NCI-H2196 treated with DMSO at 0.1 percent for 48 hours (cell line): ENCODE measurements around the gene STK11IP.

Experiments
- DNase-seq: peaks from one replicate; lab custom pipeline; 2025; ENCODE audit not compliant: unreplicated experiment; lab: John Stamatoyannopoulos, UW

Gene STK11IP

DNA sequence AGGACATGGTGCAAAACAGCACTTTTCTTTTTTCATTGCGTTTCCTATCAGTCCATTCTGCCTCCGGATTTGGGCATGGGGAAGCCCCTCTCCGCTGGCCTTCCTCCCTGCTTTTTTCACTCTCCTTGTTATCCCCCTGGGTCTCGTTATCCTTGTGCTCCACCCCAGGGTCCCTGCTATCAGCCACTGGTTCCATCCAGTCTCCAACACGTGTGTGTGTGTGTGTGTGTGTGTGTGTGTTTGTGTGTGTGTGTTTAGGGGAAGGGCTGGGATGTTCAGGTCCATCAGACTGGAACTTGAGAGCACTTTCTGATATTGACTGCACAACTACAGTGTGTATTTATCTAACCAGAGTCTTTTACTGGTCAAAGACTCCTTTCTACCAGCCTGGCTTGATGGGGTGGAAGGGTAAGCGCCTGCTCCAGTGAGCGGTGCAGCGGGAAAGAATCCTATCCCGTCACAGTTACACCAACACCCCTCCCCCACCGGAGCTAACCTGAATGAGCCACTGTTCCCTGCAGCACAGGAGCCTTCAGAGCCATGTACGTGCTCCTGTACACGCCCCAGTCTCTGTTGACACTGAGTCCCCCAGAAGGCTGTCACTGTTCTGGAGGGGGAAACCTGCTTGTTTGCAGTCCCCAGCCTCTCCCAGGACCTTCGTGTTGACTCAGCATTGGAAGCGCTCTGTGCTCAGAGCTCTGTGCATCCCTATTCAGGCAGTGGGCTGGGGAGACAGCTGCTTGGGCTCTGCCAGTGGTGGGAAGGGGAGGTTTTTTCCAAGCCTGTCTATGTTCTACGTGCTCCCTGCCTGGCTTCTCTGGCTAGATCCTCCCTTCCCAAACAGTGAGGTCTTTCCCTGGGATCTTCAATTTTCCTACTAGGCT is 20.9 kb upstream of the STK11IP start:
- DNase-seq = no peak

DNA sequence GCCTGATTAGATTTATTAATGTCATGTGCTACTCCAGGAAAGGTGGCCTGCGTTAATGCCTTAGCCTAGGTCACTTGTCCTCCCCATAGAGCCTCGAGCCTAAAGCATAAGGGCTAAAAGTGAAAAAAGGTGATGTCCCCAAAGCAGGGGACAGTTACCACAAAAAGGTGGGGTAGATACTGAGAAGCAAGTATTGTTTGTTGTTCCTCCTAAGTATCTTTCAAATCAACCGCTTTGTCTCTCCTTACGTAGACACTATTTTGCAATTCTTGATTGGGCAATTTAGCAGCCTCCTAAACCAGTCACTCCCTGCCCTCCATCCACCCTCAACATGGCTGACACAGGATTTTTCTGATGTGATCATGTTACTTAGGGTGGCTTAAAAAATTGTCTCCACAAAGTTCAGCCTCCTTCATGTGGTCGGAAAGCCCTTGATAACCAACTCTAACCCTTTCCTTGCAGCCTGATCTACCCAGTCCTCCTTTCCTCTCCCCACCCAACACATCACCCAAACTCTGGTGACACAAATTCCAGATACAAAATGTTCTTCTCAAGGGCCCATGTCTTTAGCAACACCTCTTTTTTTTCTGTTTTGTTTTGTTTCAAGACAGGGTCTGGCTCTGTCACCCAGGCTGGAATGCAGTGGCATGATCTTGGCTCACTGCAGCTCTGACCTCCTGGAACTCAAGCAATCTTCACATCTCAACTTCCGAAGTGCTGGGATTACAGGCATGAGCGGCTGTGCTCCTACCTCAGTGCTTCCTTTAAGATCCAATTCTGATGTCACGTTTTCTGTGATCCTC is 18.6 kb upstream of the STK11IP start:
- no peak for DNase-seq

DNA sequence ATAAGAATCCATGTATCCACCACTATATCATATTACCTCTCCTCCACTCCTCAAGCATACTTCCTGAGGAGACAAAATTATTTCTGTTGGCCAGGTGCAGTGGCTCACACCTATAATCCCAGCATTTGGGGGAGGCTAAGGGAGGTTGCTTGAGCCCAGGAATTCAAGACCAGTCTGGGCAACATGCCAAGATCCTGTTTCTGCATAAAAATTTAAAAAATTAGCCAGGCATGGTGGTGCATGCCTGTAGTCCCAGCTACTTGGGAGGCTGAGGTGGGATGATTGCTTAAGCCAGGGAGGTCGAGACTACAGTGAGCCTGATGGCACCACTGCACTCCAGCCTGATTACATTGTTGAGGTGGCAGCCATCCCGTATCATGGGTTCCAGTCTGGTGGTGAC is 16.3 kb upstream of the STK11IP start:
- DNase-seq = no peak

DNA sequence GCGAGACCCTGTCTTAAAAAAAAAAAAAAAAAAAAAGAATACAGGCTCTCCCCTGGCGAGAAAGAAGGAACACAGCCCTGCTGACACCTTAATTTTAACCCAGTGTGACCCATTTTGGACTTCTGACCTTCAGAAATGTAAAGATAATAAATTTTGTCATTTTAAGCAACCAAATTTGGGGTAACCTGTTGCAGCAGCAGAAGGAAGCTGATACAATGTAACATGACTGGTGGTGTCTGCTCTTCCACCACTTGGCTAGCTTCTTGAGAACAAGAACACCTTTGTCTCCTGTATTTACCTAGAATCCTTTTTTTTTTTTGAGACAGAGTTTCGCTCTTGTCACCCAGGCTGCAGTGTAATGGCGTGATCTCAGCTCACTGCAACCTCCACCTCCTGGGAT is 6.6 kb upstream of the STK11IP start:
- DNase-seq = no peak

DNA sequence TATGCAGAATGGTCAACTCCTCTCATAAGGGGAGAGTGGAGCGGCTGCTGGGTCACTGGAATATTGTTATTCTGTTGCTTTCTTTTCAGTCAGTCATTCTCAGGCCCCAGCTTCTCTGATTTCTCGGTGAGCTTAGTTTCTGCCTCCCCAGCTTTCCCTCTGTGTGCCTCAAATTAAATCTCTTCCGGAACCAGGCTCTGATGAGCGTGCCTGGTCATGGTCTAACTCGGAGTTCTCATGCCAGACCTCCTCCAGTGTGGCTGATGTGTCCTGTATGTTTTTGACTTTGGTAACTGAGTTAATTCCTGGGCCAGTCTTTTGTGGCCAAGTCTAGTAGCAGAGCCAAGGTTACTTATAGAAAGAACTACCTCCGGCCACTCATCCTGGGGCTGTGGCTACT is 4.9 kb upstream of the STK11IP start:
- DNase-seq = no peak

DNA sequence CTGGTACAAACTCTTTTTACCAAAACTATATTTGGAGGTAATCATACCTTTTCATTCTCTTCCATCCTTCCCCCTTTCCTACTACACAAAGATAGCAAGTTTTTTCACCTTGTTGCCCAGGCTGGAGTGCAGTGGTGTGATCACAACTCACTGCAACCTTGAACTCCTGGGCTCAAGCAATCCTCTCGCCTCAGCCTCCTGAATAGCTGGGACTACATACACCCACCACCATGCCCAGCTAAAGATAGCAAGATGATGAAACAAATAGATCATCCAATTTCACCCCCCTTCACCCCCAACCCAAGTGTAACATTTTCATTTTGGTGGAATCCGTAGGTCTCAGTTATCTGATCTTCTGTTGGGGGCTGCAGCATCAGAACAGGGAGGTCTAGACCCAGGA is 4.5 kb upstream of the STK11IP start:
- no peak for DNase-seq

DNA sequence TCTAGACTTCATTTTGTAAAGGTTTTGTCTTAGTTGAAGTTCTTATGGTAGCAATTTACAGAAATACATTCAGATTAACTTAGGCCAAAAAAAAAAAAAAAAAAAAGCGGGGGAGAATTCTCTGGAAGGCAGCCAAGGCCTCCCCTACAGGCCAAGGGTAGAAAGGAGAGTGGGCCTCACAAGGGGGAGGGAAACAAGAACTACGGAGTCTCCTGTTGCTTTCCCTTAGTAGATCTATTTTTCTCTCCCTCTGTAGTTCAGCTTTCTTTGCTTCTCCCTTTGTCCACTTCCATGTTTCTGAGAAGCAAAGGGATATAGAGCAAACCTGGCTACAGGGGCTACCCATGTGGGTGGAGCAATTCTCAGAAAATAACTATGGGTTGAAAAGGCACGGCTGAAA is 2.4 kb upstream of the STK11IP start:
- DNase-seq = no peak

DNA sequence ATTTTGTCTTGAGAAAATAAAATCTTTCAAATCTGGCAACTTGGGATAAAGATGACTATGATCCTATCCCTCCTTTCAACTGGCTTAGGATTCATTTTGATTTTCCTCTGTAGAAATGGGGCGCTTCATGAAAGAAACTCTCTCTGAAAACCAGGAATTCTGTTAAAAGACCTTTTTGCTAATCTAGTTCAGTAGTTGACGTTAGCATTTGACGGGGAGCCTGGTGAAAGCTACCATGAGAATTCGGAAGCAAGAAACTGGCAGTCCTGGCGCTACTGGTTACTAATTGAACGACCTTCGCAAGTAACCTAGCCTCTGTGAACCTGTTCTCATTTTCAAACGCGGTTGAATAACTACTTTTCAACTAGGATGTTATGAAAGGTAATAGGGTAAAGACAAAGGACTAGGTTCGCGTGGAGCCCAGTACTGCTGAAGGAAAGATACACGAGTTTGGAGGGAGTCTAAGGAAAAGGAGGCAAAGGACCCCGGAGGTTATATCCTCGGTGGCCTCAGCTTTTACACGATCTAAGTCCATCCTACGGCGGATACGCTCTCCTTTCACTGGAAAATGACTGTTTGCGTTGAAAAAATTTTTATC is 604 bp upstream of the STK11IP start:
- no peak for DNase-seq

DNA sequence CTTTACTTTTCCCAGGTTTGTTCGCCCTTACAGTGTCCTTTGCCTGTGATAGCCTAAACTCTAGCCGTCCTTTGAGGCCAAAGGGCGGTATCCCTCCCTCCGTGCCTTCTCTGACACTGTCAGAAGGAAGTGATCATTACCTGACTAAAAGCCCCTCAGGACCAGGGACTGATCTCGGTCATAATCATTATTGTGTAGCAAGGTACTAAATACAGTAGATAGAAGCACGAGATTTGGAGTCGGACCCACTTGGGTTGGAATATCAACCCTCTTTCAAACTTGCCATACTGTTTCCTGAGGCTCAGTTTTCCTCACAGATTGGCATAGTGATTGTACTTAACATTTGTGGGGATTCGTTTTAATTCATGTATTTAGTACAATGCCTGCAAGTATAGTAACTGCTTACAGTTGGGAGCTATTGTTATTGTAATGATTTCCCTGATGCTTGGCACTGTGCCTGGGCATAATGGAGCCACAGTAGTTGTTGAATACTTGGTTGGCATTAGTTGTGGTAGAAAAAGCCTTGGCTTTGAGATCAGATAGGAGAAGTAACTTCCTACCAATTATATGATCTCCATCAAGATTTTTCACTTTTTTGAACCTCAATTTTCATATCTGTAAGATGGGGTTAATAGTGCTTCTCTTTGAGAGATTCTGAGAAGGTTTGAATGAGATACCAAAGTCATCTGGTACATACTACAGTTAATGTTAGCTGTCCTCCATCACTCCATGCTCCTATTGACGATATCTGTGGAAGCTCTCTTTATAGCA is 836 bp downstream of the STK11IP start:
- no peak for DNase-seq

DNA sequence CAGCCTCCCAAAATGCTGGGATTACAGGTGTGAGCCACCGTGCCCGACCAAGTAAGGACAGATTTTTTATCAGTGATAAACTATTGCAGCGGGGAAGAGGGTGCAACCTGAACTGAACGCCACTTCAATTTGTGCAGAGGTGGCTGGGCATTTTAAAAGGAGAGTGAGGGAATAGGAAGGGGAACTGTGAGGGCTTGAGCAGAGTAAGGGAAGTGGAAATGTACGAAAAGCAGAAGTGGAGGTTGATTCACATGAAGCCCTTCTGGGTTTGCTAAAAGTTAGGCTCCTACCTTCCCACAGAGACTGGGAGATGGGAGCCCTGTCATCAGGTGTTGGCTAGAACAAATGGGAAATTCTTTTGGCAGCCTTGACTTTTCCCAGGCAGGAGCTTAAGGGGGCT is 6.1 kb downstream of the STK11IP start:
- no peak for DNase-seq

DNA sequence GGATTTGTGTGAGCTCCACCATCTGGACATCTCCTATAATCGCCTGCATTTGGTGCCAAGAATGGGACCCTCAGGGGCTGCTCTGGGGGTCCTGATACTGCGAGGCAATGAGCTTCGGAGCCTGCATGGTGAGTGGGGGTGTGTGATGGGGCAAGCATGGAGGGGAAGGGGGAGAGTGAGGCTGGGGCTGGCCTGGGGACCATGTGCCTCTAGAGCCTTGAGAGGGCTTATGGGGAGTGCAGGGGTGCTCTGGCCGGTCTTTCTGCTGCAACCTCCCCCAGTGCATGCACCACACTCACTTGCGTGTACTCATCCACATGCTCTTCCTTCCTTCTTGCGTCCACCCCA is 7.9 kb downstream of the STK11IP start:
- no peak for DNase-seq

DNA sequence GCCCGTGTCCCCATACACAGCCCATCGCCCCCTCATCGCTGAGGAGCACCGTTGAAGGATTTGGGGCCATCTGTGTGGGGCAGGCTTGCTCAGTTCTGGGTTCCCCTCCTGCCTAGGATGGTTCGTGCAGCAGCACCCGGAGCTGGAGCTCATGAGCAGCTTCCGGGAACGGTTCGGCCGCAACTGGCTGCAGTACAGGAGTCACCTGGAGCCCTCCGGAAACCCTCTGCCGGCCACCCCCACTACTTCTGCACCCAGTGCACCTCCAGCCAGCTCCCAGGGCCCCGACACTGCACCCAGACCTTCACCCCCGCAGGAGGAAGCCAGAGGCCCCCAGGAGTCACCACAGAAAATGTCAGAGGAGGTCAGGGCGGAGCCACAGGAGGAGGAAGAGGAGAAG is 10.3 kb downstream of the STK11IP start:
- no peak for DNase-seq

DNA sequence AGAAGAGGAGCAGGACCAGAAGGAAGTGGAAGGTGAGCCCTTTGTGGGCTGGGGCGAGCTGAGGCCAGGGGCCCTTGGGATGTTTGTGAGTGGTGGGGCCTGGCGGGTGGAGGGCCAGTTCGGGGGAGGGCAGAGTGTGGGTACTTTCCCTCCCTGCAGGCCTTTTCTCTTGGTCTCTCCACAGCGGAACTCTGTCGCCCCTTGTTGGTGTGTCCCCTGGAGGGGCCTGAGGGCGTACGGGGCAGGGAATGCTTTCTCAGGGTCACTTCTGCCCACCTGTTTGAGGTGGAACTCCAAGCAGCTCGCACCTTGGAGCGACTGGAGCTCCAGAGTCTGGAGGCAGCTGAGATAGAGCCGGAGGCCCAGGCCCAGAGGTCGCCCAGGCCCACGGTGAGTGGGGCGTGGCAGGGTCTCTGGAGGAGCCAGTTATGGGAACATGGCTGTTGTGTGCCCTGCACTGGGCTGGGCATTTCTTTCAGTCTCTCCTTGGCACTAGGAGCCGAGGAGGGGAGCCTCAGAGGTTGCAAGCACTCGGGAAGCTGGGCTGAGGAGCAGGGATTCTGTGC is 10.8 kb downstream of the STK11IP start:
- no peak for DNase-seq

DNA sequence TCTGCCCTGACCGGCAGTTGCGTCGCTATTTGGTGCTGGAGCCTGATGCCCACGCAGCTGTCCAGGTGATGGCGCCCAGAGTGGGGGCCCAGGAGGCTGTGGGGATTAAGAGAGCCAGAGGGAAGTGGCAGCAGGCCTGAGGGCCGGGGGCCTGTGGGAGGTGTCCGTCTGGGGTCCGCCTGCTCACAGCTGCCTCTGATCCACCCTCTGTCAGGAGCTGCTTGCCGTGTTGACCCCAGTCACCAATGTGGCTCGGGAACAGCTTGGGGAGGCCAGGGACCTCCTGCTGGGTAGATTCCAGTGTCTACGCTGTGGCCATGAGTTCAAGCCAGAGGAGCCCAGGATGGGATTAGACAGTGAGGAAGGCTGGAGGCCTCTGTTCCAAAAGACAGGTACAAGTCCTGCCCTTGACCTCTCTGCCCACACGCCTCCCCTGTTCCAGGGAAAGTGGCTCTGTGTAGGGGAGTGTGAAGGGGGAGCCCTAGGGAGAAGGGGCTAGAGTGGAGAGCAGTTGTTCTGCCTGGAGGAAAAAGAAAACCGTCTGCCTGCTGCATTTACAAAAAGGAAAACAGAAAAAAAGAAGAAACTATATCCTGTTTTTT is 11.6 kb downstream of the STK11IP start:
- DNase-seq = no peak

DNA sequence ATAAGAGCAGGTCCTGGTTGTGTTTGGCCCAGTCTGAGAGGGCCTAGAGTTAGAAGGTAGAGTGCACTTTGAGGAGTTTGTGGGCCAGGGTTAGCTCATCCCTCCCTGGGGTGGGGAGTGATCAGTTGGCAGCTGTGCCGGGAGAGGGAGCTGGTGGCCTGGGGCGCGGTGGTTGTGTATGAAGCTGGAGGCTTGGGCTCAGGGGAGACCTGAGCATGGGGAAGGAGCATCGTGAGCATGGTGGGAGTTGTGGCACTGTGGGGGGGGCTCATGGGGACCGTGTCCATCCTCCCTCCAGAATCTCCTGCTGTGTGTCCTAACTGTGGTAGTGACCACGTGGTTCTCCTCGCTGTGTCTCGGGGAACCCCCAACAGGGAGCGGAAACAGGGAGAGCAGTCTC is 13.6 kb downstream of the STK11IP start:
- DNase-seq = no peak

DNA sequence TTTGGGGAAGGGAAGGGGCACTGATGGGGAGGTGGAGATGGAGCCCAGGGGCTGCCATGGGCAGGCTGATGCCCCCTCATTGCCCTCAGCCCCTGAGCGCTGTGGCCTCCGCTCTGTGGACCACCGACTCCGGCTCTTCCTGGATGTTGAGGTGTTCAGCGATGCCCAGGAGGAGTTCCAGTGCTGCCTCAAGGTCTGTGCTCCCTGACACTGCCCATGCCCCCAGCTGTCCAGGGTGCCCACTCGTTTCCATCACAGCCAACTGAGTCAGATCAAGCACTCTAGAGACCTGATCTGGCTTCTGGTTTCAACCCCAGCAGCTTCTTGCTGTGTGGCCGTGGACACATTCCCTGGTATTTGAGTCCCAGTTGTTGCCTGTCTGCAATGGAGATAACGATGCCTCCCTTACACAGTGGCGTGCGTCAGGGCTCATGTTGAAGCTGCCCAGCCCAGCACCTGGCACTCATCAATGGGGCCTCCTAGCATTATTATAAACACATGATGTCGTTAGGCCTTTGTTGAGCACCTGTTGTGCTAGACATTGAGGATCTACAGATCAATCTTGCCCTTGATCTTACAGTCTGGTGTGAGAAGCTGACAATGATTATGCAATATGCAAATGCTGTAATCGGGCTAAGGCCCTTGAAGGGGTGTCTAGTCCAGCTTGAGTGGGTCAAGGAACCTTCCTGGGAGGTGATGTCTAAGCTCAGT is 14.4 kb downstream of the STK11IP start:
- no peak for DNase-seq

DNA sequence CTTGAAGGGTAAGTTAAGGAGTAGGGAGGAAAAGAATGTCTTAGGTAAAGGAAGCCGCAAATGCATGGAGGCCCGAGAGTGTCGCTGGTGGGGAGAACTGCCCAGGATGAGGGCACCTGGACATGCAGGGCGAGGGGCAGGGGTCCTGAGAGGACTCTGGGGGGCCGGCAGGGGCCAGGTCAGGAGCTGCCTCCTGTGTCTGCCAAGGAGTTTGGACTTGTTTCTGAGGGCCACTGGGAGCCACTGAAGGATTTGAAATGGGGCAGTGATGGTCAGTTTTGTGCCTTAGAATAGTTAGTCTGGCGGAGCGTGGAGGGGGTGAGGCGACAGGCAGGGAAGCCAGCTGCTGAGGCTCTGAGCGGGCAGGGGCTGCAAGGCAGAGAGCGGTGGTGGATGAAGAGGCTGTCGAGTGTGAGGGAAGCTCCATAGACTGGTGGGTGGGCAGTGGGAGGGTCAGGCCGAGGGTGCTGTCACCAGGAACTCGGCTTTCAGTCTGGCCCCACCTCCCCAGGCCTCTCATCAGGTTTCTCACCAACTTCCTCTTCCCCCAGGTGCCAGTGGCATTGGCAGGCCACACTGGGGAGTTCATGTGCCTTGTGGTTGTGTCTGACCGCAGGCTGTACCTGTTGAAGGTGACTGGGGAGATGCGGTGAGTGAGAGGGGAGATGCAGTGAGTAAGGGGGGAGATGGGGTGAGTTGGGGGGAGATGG is 15.1 kb downstream of the STK11IP start:
- DNase-seq = no peak

DNA sequence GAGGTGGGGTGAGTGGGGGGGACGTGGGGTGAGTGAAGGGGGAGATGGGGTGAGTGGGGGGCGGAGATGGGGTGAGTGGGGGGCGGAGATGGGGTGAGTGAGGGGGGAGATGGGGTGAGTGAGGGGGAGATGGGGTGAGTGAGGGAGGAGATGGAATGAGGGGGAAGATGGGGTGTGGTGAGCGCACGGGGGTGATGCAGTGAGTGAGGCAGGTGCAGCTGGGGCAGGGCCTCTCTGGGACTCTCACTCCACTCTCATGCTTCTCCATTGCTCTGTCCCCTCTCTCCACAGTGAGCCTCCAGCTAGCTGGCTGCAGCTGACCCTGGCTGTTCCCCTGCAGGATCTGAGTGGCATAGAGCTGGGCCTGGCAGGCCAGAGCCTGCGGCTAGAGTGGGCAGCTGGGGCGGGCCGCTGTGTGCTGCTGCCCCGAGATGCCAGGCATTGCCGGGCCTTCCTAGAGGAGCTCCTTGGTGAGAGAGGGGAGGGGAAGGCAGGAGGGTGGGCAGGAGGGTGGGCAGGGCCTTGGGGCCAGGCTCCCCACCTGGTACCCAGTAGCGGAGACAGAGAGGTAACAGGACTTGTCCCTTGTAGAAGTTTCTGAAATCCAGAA is 15.9 kb downstream of the STK11IP start:
- DNase-seq = no peak
